SK-N-SH treated with all-trans-retinoic acid at 6 μM for 48 hours (cell line): ENCODE results near the gene CASP3.

Experiments
- ARNTL ChIP-seq: fragments of 450-650 bp; formaldehyde crosslinking; IDR thresholded peaks from 2 replicates; pipeline ENCODE4 v1.5.0; 2020; ENCODE audit warnings: low read depth, mild to moderate bottlenecking, moderate library complexity, borderline replicate concordance
- CREB5 ChIP-seq: fragments of 250-450 bp; sonication (Bioruptor Pico); IDR thresholded peaks from 2 replicates; pipeline ENCODE4 v1.5.1; 2020; ENCODE audit warnings: low read depth, mild to moderate bottlenecking, moderate library complexity
- CSDC2 ChIP-seq: fragments of 250-450 bp; sonication (Bioruptor Pico); IDR thresholded peaks from 2 replicates; pipeline ENCODE4 v1.5.0; 2020; ENCODE audit warnings: mild to moderate bottlenecking, moderate library complexity
- CSRNP3 ChIP-seq: fragments of 250-450 bp; sonication (Bioruptor Pico); IDR thresholded peaks from 2 replicates; pipeline ENCODE4 v1.5.1; 2021; ENCODE audit warnings: mild to moderate bottlenecking, moderate library complexity
- GLIS3 ChIP-seq: fragments of 250-450 bp; sonication (Bioruptor Pico); IDR thresholded peaks from 2 replicates; pipeline ENCODE4 v1.5.0; 2020; ENCODE audit warnings: mild to moderate bottlenecking, moderate library complexity
- PATZ1 ChIP-seq: fragments of 250-450 bp; sonication (Bioruptor Pico); IDR thresholded peaks from 2 replicates; pipeline ENCODE4 v1.8.0; 2020; ENCODE audit warnings: mild to moderate bottlenecking, moderate library complexity, borderline replicate concordance
- TCF4 ChIP-seq: fragments of 250-450 bp; sonication (Bioruptor Pico); IDR thresholded peaks from 2 replicates; pipeline ENCODE4 v1.8.0; 2021; ENCODE audit warnings: mild to moderate bottlenecking, moderate library complexity, borderline replicate concordance
- TOX ChIP-seq: fragments of 250-450 bp; sonication (Bioruptor Pico); IDR thresholded peaks from 2 replicates; pipeline ENCODE4 v1.8.0; 2021; ENCODE audit warnings: mild to moderate bottlenecking, moderate library complexity, borderline replicate concordance
- TSHZ2 ChIP-seq: fragments of 250-450 bp; sonication (Bioruptor Pico); IDR thresholded peaks from 2 replicates; pipeline ENCODE4 v1.5.0; 2020; ENCODE audit warnings: mild to moderate bottlenecking, moderate library complexity
- ZC3H10 ChIP-seq: fragments of 250-450 bp; sonication (Bioruptor Pico); IDR thresholded peaks from 2 replicates; pipeline ENCODE4 v1.5.1; 2021; ENCODE audit warnings: mild to moderate bottlenecking, moderate library complexity
- ZFP3 ChIP-seq: fragments of 250-450 bp; sonication (Bioruptor Pico); IDR thresholded peaks from 2 replicates; pipeline ENCODE4 v1.5.0; 2020; ENCODE audit warnings: mild to moderate bottlenecking, moderate library complexity
- ZFP30 ChIP-seq: fragments of 450-650 bp; formaldehyde crosslinking; IDR thresholded peaks from 2 replicates; pipeline ENCODE4 v1.5.0; 2022; ENCODE audit warnings: mild to moderate bottlenecking, moderate library complexity

GRCh38 chr4:184657144-184657543 lies 7.9 kb upstream of the CASP3 start:
- no peak for TF ChIP-seq CSRNP3 (CRISPR knock-in tag)
- TF ChIP-seq CSDC2, result no peak
- TF ChIP-seq TSHZ2 (CRISPR knock-in tag), result no peak
- no peak for TF ChIP-seq CREB5
- TF ChIP-seq ZC3H10 (CRISPR knock-in tag), result no peak
- no peak for TF ChIP-seq GLIS3 (CRISPR knock-in tag)
- no peak for TF ChIP-seq ARNTL (CRISPR knock-in tag)
- TF ChIP-seq TOX (CRISPR knock-in tag), result no peak
- no peak for TF ChIP-seq PATZ1 (CRISPR knock-in tag)
- no peak for TF ChIP-seq ZFP3 (CRISPR knock-in tag)
- TF ChIP-seq TCF4 (CRISPR knock-in tag), result no peak
- TF ChIP-seq ZFP30 (CRISPR knock-in tag), result no peak
